WTC11 (cell line): Measurements from ENCODE around the gene CX3CR1. TPM values are rescaled to one million over a fixed set of nuclear protein-coding genes. Genes with fewer than 3 reads are reported as not detected.

Source experiments
- ATAC-seq: fragments of 200-7000 bp; cut with Tn5 transposase; 2 replicates; pipeline ENCODE4 v1.10.0; 2021; ENCODE audit warnings: mild to moderate bottlenecking, moderate library complexity
- CTCF ChIA-PET: fragments of 300-600 bp; sonication (Branson Sonifier 250); formaldehyde crosslinking; loops from one replicate; lab custom pipeline; 2021; ENCODE audit warnings: antibody characterized with exemption; lab: Charles Lee
- POLR2A ChIA-PET: fragments of 350-600 bp; sonication (Branson Sonifier 250); formaldehyde crosslinking; loops from one replicate; lab custom pipeline; 2021; ENCODE audit warnings: antibody characterized with exemption; lab: Charles Lee
- DNase-seq: peaks from one replicate; pipeline ENCODE4 v3.0.0; 2021; ENCODE audit warnings: low spot score
- H3K27ac Mint-ChIP-seq: 2 replicates; pipeline ENCODE4 v1.8.0; 2021; ENCODE audit warnings: mixed read lengths
- H3K27me3 Mint-ChIP-seq: 2 replicates; pipeline ENCODE4 v1.8.0; 2021; ENCODE audit warnings: low read depth, mild to moderate bottlenecking, moderate library complexity, mixed read lengths
- H3K36me3 Mint-ChIP-seq: 2 replicates; pipeline ENCODE4 v1.8.0; 2021; ENCODE audit warnings: mixed read lengths
- H3K4me1 Mint-ChIP-seq: 2 replicates; pipeline ENCODE4 v1.8.0; 2022; ENCODE audit warnings: mixed read lengths
- H3K4me3 Mint-ChIP-seq: 2 replicates; pipeline ENCODE4 v1.8.0; 2021; ENCODE audit warnings: mild to moderate bottlenecking, moderate library complexity, mixed read lengths
- H3K9me3 Mint-ChIP-seq: 2 replicates; pipeline ENCODE4 v1.8.0; 2021; ENCODE audit warnings: mixed read lengths
- CREB1 ChIP-seq: sonication (generic); formaldehyde crosslinking; IDR thresholded peaks from 2 replicates; pipeline ENCODE4 v1.8.0; 2023; ENCODE audit warnings: mild to moderate bottlenecking, missing genetic modification reagents
- FOXP1 ChIP-seq: sonication (generic); formaldehyde crosslinking; IDR thresholded peaks from 2 replicates; pipeline ENCODE4 v1.8.0; 2022; ENCODE audit warnings: missing genetic modification reagents, mild to moderate bottlenecking, moderate library complexity, borderline replicate concordance
- GABPB1 ChIP-seq: sonication (generic); formaldehyde crosslinking; IDR thresholded peaks from 2 replicates; pipeline ENCODE4 v1.8.1; 2023; ENCODE audit warnings: mild to moderate bottlenecking, missing genetic modification reagents
- GTF2I ChIP-seq: fragments of 250-450 bp; sonication (Bioruptor Pico); conservative IDR thresholded peaks from 2 replicates; pipeline ENCODE4 v1.4.0; 2021; ENCODE audit warnings: mild to moderate bottlenecking
- HMGA2 ChIP-seq: fragments of 250-450 bp; sonication (Bioruptor Pico); IDR thresholded peaks from 2 replicates; pipeline ENCODE4 v1.4.0; 2021; ENCODE audit warnings: mild to moderate bottlenecking, moderate library complexity
- IRF1 ChIP-seq: sonication (generic); formaldehyde crosslinking; IDR thresholded peaks from 2 replicates; pipeline ENCODE4 v1.8.0; 2023; ENCODE audit warnings: missing genetic modification reagents
- MAX ChIP-seq: sonication (generic); formaldehyde crosslinking; IDR thresholded peaks from 2 replicates; pipeline ENCODE4 v1.8.0; 2022; ENCODE audit warnings: mild to moderate bottlenecking, missing genetic modification reagents
- MYBL2 ChIP-seq: sonication (generic); formaldehyde crosslinking; IDR thresholded peaks from 2 replicates; pipeline ENCODE4 v1.8.1; 2023; ENCODE audit warnings: mild to moderate bottlenecking, moderate library complexity, missing genetic modification reagents
- NFATC4 ChIP-seq: fragments of 250-450 bp; sonication (Bioruptor Pico); IDR thresholded peaks from 2 replicates; pipeline ENCODE4 v1.9.0; 2021; ENCODE audit warnings: mild to moderate bottlenecking
- NFYB ChIP-seq: sonication (generic); formaldehyde crosslinking; conservative IDR thresholded peaks from 2 replicates; pipeline ENCODE4 v1.8.0; 2022; ENCODE audit warnings: low read depth, missing genetic modification reagents
- TEAD1 ChIP-seq: sonication (generic); formaldehyde crosslinking; IDR thresholded peaks from 2 replicates; pipeline ENCODE4 v1.8.0; 2022; ENCODE audit warnings: mild to moderate bottlenecking, missing genetic modification reagents
- TEAD4 ChIP-seq: sonication (generic); formaldehyde crosslinking; IDR thresholded peaks from 2 replicates; pipeline ENCODE4 v1.8.0; 2022; ENCODE audit warnings: mild to moderate bottlenecking, missing genetic modification reagents
- TP53 ChIP-seq: sonication (generic); formaldehyde crosslinking; IDR thresholded peaks from 2 replicates; pipeline ENCODE4 v1.8.1; 2023; ENCODE audit warnings: mild to moderate bottlenecking, missing genetic modification reagents
- ZNF219 ChIP-seq: sonication (generic); formaldehyde crosslinking; IDR thresholded peaks from 2 replicates; pipeline ENCODE4 v1.8.0; 2023; ENCODE audit warnings: missing genetic modification reagents, mild to moderate bottlenecking, borderline replicate concordance
- ZNF317 ChIP-seq: sonication (generic); formaldehyde crosslinking; IDR thresholded peaks from 2 replicates; pipeline ENCODE4 v1.8.1; 2023; ENCODE audit warnings: low read depth, mild to moderate bottlenecking, moderate library complexity, missing genetic modification reagents, borderline replicate concordance
- ZNF671 ChIP-seq: fragments of 250-450 bp; sonication (Bioruptor Pico); IDR thresholded peaks from 2 replicates; pipeline ENCODE4 v1.8.0; 2021; ENCODE audit warnings: mild to moderate bottlenecking
- total RNA-seq: library from RNA; stranded (reverse); gene quantifications from 3 replicates; pipeline ENCODE4 v1.2.3, GENCODE V29; 2021
- TF ChIP-seq, protein P1 (sequence below): fragments of 250-450 bp; sonication (Bioruptor Pico); IDR thresholded peaks from 2 replicates; pipeline ENCODE4 v1.9.0; 2021; ENCODE audit warnings: moderate library complexity, mild to moderate bottlenecking, inconsistent platforms, borderline replicate concordance
- TF ChIP-seq, protein P2 (sequence below): sonication (generic); formaldehyde crosslinking; IDR thresholded peaks from 2 replicates; pipeline ENCODE4 v1.8.0; 2023; ENCODE audit warnings: mild to moderate bottlenecking, missing genetic modification reagents
- TF ChIP-seq, protein P3 (sequence below): sonication (generic); formaldehyde crosslinking; IDR thresholded peaks from 2 replicates; pipeline ENCODE4 v1.8.1; 2022; ENCODE audit warnings: missing genetic modification reagents, borderline replicate concordance
- TF ChIP-seq, protein P4 (sequence below): sonication (generic); formaldehyde crosslinking; IDR thresholded peaks from 2 replicates; pipeline ENCODE4 v1.8.0; 2022; ENCODE audit warnings: mild to moderate bottlenecking, missing genetic modification reagents

CX3CR1 gene
- total RNA-seq, 1 experiment from 2014 or later = 0.11 TPM

DNA sequence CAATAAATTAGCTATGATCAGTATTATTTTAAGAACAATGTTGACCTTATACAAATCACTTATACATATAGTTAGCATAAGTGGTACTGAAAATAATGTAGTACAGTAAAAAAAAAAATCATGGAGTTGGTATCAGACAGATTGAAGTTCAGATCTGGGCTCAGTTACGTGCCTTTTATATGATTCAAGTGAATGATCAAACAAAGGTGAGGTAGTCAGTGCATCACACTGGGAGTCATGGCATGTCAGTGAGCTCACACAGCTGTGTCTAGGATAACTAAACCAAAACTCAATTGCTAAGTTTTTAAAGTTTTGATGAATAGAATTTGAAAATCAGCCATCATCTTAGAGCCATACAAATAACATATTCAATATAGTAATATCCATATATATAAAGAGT, 38.5 kb upstream of the CX3CR1 start:
- Mint-ChIP-seq H3K4me1 (peaks cover 13% of the 10 kb centered on the region), H3K27me3 (no peaks in the 10 kb centered on the region; the same call in 1 of the 2 replicates), H3K4me3 (no peak overlapping the region), H3K36me3 (peaks cover 9% of the 10 kb centered on the region), H3K9me3 (peaks cover 35% of the 10 kb centered on the region), H3K27ac (no peak overlapping the region)
- DNase-seq (no peak), ATAC-seq (no peak)
- TF ChIP-seq ZNF317 (CRISPR knock-in tag) (no peak), NFYB (CRISPR knock-in tag) (no peak), MYBL2 (CRISPR knock-in tag) (no peak), CREB1 (CRISPR knock-in tag) (no peak), TEAD1 (no peak), GTF2I (CRISPR knock-in tag) (no peak), TP53 (CRISPR knock-in tag) (no peak), HMGA2 (no peak), IRF1 (no peak), MAX (CRISPR knock-in tag) (no peak)
- TF ChIP-seq, protein P1, sequence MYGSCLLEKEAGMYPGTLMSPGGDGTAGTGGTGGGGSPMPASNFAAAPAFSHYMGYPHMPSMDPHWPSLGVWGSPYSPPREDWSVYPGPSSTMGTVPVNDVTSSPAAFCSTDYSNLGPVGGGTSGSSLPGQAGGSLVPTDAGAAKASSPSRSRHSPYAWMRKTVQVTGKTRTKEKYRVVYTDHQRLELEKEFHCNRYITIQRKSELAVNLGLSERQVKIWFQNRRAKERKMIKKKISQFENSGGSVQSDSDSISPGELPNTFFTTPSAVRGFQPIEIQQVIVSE = no peak
- TF ChIP-seq, protein P2, sequence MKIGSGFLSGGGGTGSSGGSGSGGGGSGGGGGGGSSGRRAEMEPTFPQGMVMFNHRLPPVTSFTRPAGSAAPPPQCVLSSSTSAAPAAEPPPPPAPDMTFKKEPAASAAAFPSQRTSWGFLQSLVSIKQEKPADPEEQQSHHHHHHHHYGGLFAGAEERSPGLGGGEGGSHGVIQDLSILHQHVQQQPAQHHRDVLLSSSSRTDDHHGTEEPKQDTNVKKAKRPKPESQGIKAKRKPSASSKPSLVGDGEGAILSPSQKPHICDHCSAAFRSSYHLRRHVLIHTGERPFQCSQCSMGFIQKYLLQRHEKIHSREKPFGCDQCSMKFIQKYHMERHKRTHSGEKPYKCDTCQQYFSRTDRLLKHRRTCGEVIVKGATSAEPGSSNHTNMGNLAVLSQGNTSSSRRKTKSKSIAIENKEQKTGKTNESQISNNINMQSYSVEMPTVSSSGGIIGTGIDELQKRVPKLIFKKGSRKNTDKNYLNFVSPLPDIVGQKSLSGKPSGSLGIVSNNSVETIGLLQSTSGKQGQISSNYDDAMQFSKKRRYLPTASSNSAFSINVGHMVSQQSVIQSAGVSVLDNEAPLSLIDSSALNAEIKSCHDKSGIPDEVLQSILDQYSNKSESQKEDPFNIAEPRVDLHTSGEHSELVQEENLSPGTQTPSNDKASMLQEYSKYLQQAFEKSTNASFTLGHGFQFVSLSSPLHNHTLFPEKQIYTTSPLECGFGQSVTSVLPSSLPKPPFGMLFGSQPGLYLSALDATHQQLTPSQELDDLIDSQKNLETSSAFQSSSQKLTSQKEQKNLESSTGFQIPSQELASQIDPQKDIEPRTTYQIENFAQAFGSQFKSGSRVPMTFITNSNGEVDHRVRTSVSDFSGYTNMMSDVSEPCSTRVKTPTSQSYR (CRISPR knock-in tag) = no peak
- ChIA-PET POLR2A (no interaction called here), CTCF (interaction anchor here (1.1 kb wide), 1 partner anchor 60 kb away, joined by 3 read pairs; no protein-coding TSS in a partner anchor)

GRCh38 chr3:39317571-39318169, 37.8 kb upstream of the CX3CR1 start:
- H3K36me3 Mint-ChIP-seq = peaks cover 12% of the 10 kb centered on the region
- H3K4me1 Mint-ChIP-seq = peaks cover 7% of the 10 kb centered on the region
- H3K27ac Mint-ChIP-seq = no peak overlapping the region
- no peaks in the 10 kb centered on the region; the same call in 1 of the 2 replicates for H3K27me3 Mint-ChIP-seq
- H3K4me3 Mint-ChIP-seq = no peak overlapping the region
- ChIA-PET POLR2A (no interaction called here), CTCF (no interaction called here)
- H3K9me3 Mint-ChIP-seq = peaks cover 39% of the 10 kb centered on the region
- TF ChIP-seq GABPB1 (CRISPR knock-in tag) = peak; percentile 70
- no peak for TF ChIP-seq NFATC4 (CRISPR knock-in tag)
- TF ChIP-seq TP53 (CRISPR knock-in tag) = no peak
- DNase-seq (no peak), ATAC-seq (no peak)

DNA sequence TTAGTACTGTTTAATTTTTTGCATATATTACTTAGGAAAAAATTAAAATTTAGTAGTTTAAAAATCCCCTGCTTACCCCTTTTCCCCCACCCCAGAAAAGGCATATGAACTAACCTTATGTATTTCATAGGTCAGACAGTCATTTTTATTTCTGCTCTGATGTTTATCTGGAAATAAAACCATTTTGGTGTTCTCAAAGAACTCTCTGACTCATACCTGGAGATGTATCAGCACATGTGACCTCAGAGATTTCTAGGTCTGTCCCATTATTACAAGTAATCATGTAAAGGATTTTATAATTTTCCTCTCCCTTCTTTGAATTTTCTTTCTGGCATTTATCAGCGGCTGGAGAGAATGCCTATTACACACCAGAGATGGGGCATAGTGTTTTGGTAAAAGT, 35.6 kb upstream of the CX3CR1 start:
- Mint-ChIP-seq H3K27ac (no peak overlapping the region), H3K36me3 (peaks cover 15% of the 10 kb centered on the region), H3K9me3 (peaks cover 48% of the 10 kb centered on the region), H3K27me3 (no peaks in the 10 kb centered on the region; the same call in none of the 2 replicates), H3K4me3 (no peak overlapping the region), H3K4me1 (peaks cover 6% of the 10 kb centered on the region; the same call in 1 of the 2 replicates)
- ATAC-seq = no peak
- no peak for DNase-seq
- POLR2A ChIA-PET = no interaction called here
- TF ChIP-seq, protein P3, sequence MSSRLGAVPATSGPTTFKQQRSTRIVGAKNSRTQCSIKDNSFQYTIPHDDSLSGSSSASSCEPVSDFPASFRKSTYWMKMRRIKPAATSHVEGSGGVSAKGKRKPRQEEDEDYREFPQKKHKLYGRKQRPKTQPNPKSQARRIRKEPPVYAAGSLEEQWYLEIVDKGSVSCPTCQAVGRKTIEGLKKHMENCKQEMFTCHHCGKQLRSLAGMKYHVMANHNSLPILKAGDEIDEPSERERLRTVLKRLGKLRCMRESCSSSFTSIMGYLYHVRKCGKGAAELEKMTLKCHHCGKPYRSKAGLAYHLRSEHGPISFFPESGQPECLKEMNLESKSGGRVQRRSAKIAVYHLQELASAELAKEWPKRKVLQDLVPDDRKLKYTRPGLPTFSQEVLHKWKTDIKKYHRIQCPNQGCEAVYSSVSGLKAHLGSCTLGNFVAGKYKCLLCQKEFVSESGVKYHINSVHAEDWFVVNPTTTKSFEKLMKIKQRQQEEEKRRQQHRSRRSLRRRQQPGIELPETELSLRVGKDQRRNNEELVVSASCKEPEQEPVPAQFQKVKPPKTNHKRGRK (CRISPR knock-in tag) = no peak
- TF ChIP-seq TEAD4 (no peak), FOXP1 (no peak), ZNF219 (no peak), ZNF671 (CRISPR knock-in tag) (no peak)
- TF ChIP-seq, protein P4, sequence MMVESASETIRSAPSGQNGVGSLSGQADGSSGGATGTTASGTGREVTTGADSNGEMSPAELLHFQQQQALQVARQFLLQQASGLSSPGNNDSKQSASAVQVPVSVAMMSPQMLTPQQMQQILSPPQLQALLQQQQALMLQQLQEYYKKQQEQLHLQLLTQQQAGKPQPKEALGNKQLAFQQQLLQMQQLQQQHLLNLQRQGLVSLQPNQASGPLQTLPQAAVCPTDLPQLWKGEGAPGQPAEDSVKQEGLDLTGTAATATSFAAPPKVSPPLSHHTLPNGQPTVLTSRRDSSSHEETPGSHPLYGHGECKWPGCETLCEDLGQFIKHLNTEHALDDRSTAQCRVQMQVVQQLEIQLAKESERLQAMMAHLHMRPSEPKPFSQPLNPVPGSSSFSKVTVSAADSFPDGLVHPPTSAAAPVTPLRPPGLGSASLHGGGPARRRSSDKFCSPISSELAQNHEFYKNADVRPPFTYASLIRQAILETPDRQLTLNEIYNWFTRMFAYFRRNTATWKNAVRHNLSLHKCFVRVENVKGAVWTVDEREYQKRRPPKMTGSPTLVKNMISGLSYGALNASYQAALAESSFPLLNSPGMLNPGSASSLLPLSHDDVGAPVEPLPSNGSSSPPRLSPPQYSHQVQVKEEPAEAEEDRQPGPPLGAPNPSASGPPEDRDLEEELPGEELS (CRISPR knock-in tag) = no peak
- CTCF ChIA-PET = no interaction called here
